Sigmoid colon (tissue), 7 donors: Measurements from ENCODE around the gene CREB3. TPM values are rescaled to one million over a fixed set of nuclear protein-coding genes. Genes with fewer than 3 reads are reported as not detected.

Source experiments
- DNase-seq: peaks from one replicate; pipeline ENCODE4 v3.0.0-alpha.2; 2019
- H3K27ac ChIP-seq, 4 donors: fragments of 200-600 bp; sonication (generic); one replicate each; pipeline ENCODE4 v1.5.1; 2016 to 2019; ENCODE audit warnings: mild to moderate bottlenecking in 1 of 4
- H3K27me3 ChIP-seq, 3 donors: fragments of 200-600 bp; sonication (generic); one replicate each; pipeline ENCODE4 v1.5.1; 2019; ENCODE audit warnings: mild to moderate bottlenecking in 1 of 3
- H3K36me3 ChIP-seq, 4 donors: fragments of 200-600 bp; sonication (generic); one replicate each; pipeline ENCODE4 v1.5.1; 2016 to 2019
- H3K4me1 ChIP-seq, 4 donors: fragments of 200-600 bp; sonication (generic); one replicate each; pipeline ENCODE4 v1.5.1; 2017 to 2019
- H3K4me3 ChIP-seq, 4 donors: fragments of 200-600 bp; sonication (generic); one replicate each; pipeline ENCODE4 v1.5.1; 2017 to 2019; ENCODE audit warnings: mild to moderate bottlenecking in 2 of 4, moderate library complexity in 1 of 4
- H3K9me3 ChIP-seq, 4 donors: fragments of 200-600 bp in 3 of 4; sonication (generic) in 3 of 4; one replicate each; pipeline versions ENCODE4 v1.5.1 to v1.6.1; 2013 to 2019
- CTCF ChIP-seq, 4 experiments: fragments of 450-650 bp in 3 of 4; fragments of 200-600 bp in 1 of 4; IDR thresholded peaks; one replicate each; pipeline ENCODE4 v1.5.1; 2016 to 2019; ENCODE audit warnings: antibody characterized with exemption in 4 of 4, mild to moderate bottlenecking in 3 of 4, moderate library complexity in 2 of 4
- EP300 ChIP-seq, 4 donors: sonication (generic); formaldehyde crosslinking; IDR thresholded peaks; one replicate each; pipeline ENCODE4 v1.6.1; 2017; ENCODE audit warnings: antibody characterized with exemption in 4 of 4
- POLR2A ChIP-seq, 2 donors: fragments of 450-650 bp; IDR thresholded peaks; one replicate each; pipeline ENCODE4 v1.6.1; 2016; ENCODE audit warnings: antibody characterized with exemption in 2 of 2, mild to moderate bottlenecking in 2 of 2, moderate library complexity in 2 of 2
- POLR2AphosphoS5 ChIP-seq, 4 donors: sonication (generic); formaldehyde crosslinking; IDR thresholded peaks; one replicate each; pipeline ENCODE4 v1.6.1; 2017; ENCODE audit warnings: antibody characterized with exemption in 4 of 4
- WGBS, 2 donors: extraction: QIAGEN DNeasy Blood & Tissue Kit; methylation state at CpG; one replicate each; pipeline ENCODE4 v1.1.7; 2013; 5-methylcytosine and 5-hydroxymethylcytosine counted together
- intact Hi-C: fragments of 100-400 bp; cut with DNase I; formaldehyde crosslinking; loops from one replicate; pipeline ENCODE4 v1.15.1; 2023
- polyA plus RNA-seq, 3 donors: library from polyadenylated mRNA; stranded (reverse); fragments of 200-250 nt; gene quantifications; one replicate each; pipeline ENCODE4 v1.2.3, GENCODE V29; 2013
- total RNA-seq, 4 donors: library from RNA; depleted of rRNA; stranded (reverse); fragments of >200 nt; gene quantifications; one replicate each; pipeline ENCODE4 v1.1.0, GENCODE V29; 2016
- donor health status: healthy with polysubstance abuse.
- donor health status: Bipolar disorder and iron deficiency.
- donor health status: healthy.

CREB3 gene
- total and polyA plus RNA-seq, 7 donors = 31.0 to 82.7 (median 65.9) TPM

- 92 to 96% methylated on average over 4 of the region's 4 CpGs for WGBS, 2 donors
- intact Hi-C loops = no loop called here
- no peaks in the 10 kb centered on the region for H3K9me3 ChIP-seq
- peaks cover 0 to 34% (median 31%) of the 10 kb centered on the region in 4 donors for H3K4me1 ChIP-seq
- DNase-seq = no peak
- no peaks in the 10 kb centered on the region for H3K27me3 ChIP-seq
- peaks cover 13 to 46% (median 34%) of the 10 kb centered on the region in 4 donors for H3K36me3 ChIP-seq
- TF ChIP-seq POLR2AphosphoS5 (IDR thresholded peaks at IDR 0.05) (no peak), POLR2A (IDR thresholded peaks at IDR 0.05) (no peak), CTCF (IDR thresholded peaks at IDR 0.05) (no peak), EP300 (IDR thresholded peaks at IDR 0.05) (no peak)
- no peak overlapping the region for H3K4me3 ChIP-seq
- H3K27ac ChIP-seq = no peak overlapping the region
Measured at GRCh38 chr9:35755071-35755470, 22.6 kb downstream of the CREB3 start.

- no peaks in the 10 kb centered on the region for H3K27me3 ChIP-seq
- peaks cover 13 to 33% (median 24%) of the 10 kb centered on the region in 4 donors for H3K36me3 ChIP-seq
- peak overlapping the region; percentile 53 to 75 (median 57) for H3K4me3 ChIP-seq
- intact Hi-C loops = no loop called here
- TF ChIP-seq CTCF (IDR thresholded peaks at IDR 0.05) (peak; percentile 59 to 76 (median 68)), POLR2AphosphoS5 (IDR thresholded peaks at IDR 0.05) (no peak)
- H3K4me1 ChIP-seq = peaks cover 0 to 27% (median 23%) of the 10 kb centered on the region in 4 donors
- peak; percentile 87 for DNase-seq
- WGBS, 2 donors = 8% methylated on average over 48 of the region's 48 CpGs
- peak overlapping the region; percentile 79 to 90 (median 82) for H3K27ac ChIP-seq
- H3K9me3 ChIP-seq = no peaks in the 10 kb centered on the region
Measured at GRCh38 chr9:35756275-35757225, 24.1 kb downstream of the CREB3 start.

GRCh38 chr9:35757226-35757891 is 24.9 kb downstream of the CREB3 start:
- peak; percentile 83 for DNase-seq

GRCh38 chr9:35757892-35758275 is 25.4 kb downstream of the CREB3 start:
- H3K4me1 ChIP-seq = peaks cover 0 to 27% (median 23%) of the 10 kb centered on the region in 4 donors

More at GRCh38 chr9:35757226-35757891, 24.9 kb downstream of the CREB3 start:
- Histone ChIP-seq H3K27ac (peak overlapping the region; percentile 79 to 90 (median 82)), H3K27me3 (no peaks in the 10 kb centered on the region), H3K4me3 (peak overlapping the region; percentile 53 to 75 (median 57)), H3K4me1 (peaks cover 0 to 27% (median 23%) of the 10 kb centered on the region in 4 donors), H3K9me3 (no peaks in the 10 kb centered on the region), H3K36me3 (peaks cover 11 to 25% (median 16%) of the 10 kb centered on the region in 4 donors)
- intact Hi-C loops = no loop called here
- 2% methylated on average over 20 of the region's 20 CpGs for WGBS, 2 donors
- TF ChIP-seq CTCF (IDR thresholded peaks at IDR 0.05) = no peak
- TF ChIP-seq POLR2AphosphoS5 (IDR thresholded peaks at IDR 0.05) = peak in 2 of 4 donors; percentile 8 to 33

More at GRCh38 chr9:35757892-35758275, 25.4 kb downstream of the CREB3 start:
- Histone ChIP-seq H3K9me3 (no peaks in the 10 kb centered on the region), H3K36me3 (peaks cover 6 to 20% (median 11%) of the 10 kb centered on the region in 4 donors), H3K27me3 (no peaks in the 10 kb centered on the region), H3K4me3 (no peak overlapping the region), H3K27ac (peak overlapping the region; percentile 79 to 90 (median 82))
- DNase-seq = no peak
- intact Hi-C loops = no loop called here
- TF ChIP-seq CTCF (IDR thresholded peaks at IDR 0.05) = no peak
- no peak for TF ChIP-seq EP300 (IDR thresholded peaks at IDR 0.05)
- TF ChIP-seq POLR2A (IDR thresholded peaks at IDR 0.05) = no peak
